HG03571 (cell line): ENCODE data around the gene PDXDC1.
A peak's percentile ranks its signal among the peaks of the same experiment; 100 is the strongest.
"Not testable (repeated sequence)": the region's sequence is repeated elsewhere in the genome, so short reads cannot be mapped to it uniquely, and the experiment has no call there.

Experiments
- ATAC-seq: cut with Tn5 transposase; IDR thresholded peaks from one replicate; pipeline ENCODE4 v1.9.1; 2021; ENCODE audit not compliant: unreplicated experiment

Gene PDXDC1

DNA sequence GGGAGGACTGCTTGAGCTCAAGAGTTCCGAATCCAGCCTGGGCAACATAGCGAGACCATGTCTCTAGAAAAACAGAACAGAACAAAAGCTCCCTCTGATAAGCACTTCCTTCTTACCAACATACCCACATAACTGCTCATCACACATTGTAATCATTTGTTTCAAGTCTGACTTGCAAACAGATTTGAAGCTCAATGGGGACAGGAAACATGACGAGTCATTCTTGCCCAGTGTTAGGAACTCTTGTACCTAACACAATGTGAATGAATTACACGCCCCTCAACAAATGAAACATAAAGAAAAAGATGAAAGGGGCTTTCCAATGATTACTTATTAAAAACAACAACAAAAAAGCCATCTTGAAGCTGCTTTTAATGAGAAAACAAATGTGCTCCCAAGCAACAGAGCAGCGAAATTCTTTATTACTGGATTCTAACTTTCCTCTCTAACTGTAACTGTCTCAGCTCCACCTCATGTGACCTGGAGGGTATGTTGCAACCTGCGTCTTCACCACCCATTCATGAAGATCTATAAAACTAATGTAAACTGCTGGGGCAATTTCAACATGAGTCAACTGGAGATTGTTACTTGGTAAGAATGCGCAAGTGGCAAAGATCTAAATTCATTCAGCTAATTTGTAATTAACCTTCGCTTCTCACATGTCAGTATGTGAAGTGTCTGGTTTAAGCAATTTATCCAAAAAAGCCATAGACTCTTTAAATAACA, 87.4 kb downstream of the PDXDC1 start:
- ATAC-seq, result not testable (repeated sequence)

- not testable (repeated sequence) for ATAC-seq
Measured at GRCh38 chr16:15065961-15066360, 91.1 kb downstream of the PDXDC1 start.

DNA sequence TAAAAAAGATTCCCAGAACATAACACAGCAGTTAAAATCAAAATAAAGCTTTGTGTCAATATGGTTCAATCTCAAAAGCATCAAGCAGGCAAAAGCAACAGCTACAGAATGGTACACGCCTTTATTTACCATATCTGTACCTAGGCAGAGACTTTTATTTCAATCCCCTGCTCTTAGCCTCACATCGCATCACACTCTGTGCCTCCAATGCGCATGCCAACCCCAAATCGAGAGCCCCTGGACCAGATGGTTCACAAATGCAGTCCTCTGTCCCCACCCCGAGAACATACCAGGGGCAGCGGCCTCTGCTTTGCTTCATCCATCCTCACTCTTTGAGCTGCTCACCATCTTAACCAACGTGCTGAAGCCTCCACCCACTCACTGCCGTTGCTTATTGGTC, 91.9 kb downstream of the PDXDC1 start:
- not testable (repeated sequence) for ATAC-seq

DNA sequence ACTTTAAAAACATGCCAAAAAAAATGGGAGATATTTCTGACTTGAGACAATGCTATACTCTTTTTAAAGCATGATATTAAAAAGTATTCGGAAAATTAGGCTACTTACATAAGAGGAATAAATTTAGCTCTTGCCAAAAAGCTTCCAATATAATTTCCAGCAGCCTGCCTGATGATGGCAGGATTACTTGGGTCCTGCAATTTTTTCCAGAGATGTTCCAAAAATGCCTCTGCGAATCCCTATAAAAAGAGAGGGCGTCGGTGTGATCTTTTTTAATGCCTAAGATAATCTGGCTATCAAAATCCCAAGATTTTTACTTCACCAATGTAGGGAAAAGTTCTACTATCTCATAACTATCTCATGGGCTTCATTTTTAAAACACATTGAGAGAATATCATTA, 96.2 kb downstream of the PDXDC1 start:
- ATAC-seq, result not testable (repeated sequence)

GRCh38 chr16:15071916-15072769, 97.3 kb downstream of the PDXDC1 start:
- not testable (repeated sequence) for ATAC-seq

DNA sequence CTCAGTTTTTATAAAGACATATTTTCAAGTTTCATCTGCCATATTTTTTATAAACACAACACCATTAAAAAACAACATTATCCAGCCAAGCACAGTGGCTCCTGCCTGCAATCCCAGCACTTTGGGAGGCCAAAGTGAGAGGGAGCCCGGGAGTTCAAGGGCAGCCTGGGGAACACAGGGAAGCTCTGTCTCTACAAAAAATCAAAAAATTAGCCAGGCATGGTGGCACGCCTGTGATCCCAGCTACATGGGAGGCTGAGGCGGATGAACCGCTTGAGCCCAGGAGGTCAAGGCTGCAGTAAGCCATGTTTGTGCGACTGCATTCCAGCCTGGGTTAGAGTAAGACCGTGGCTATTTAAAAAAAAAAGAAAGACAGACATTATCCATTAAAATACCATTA, 98.3 kb downstream of the PDXDC1 start:
- ATAC-seq, result no peak

- ATAC-seq, result not testable (repeated sequence)
Measured at GRCh38 chr16:15076161-15076560, 101.3 kb downstream of the PDXDC1 start.

DNA sequence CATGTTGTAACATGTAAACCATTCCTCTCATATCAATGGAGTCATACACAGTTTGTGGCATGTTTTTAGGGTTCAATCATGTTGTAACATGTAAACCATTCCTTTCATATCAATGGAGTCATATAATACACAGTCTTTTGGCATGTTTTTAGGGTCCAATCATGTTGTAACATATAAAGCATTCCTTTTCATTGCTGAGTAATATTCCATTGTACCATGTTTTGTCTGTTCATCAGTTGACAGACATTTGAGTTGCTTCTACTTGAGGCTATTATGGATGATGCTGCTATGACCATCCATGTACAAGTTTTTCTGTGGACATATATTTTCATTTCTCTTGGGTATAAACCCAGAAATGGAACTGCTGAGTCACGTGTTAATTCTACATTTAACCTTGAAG, 106.1 kb downstream of the PDXDC1 start:
- not testable (repeated sequence) for ATAC-seq

DNA sequence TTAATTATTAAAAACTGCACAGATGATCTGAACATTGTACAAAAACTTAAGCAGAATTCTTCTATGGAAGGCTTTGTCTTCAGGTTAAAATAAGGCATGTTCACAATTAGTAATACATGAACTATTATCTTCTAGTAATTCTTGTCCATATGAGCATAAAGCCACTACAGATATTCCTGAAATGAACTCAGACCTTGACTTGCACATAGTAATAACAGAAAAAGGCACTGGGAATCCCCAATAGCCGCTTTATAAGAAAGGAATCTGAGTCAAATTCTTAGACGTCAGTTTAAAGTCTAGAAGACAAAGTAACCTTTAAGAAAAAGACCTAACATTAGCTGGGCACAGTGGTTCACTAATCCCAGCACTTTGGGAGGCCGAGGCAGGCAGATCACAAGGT, 108.0 kb downstream of the PDXDC1 start:
- ATAC-seq, result not testable (repeated sequence)

DNA sequence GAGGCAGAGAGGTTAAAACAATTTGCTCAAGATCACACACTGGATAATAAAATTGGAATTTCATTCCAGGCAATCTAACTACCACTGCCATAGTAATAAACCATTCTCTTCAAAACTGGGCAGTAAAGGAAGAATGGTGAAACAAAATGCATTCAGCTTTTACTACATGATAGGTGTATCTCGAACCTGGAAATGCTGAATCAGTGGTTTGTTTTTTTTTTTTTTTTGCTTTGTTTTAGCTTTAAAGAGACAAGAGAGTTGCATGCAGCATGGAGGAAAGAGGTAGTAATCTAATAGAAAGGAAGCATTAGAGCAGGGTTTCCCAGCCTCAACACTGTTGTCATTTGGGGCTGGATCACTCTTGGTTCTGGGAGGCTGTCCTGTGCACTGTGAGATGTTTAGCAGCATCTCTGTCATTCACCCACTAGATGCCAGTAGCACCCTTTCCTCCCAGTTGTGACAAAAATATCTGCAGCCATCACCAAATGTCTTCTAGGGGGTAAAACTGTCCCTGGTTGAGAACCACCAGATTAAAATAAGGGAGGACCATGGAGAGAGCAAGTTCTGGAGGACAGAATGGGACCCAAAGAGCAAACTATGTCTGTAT, 115.9 kb downstream of the PDXDC1 start:
- ATAC-seq, result not testable (repeated sequence)

DNA sequence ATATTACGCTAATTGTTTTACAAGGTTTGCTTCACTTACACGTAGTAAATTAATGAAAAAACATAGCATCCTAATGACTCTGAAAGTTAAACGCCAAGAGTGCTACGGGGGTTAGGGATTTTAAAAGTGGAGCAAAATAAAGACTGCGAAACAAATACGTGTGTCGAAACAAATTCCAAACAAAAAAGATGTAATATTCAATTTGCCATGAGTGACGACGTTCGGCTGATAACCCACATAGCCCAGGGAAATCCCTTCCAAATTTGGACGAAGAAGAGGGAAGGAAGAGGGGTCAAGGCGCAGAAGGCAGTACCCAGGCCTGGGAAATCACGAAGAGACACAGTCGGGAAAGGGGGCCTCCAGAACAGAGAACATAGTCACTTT, 118.7 kb downstream of the PDXDC1 start:
- ATAC-seq, result not testable (repeated sequence)

GRCh38 chr16:15093955-15094827, 119.4 kb downstream of the PDXDC1 start, which contains the start of gene RRN3:
RRN3 (minus strand) TSS chr16:15094272; CDS start chr16:15094233, 39 bp downstream.
- peak; percentile 98 for ATAC-seq

DNA sequence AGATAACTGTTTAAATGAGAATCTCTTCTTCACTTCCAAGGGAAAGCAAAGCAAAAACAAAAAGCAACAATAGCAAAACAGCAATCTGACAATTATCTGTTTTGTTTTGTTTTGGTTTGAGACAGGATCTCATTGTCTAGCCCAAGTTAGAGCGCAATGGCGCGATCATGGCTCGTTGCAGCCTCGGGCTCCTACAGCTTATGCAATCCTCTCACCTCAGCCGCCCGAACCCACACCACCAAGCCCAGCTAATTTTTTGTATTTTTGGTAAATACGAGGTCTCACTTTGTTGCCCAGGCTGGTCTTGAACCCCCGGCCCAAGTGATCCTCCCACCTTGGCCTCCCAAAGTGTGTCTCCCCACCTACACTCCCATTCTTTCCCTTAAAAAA, 121.8 kb downstream of the PDXDC1 start:
- ATAC-seq, result not testable (repeated sequence)

GRCh38 chr16:15099366-15099909, 124.6 kb downstream of the PDXDC1 start:
- ATAC-seq, result not testable (repeated sequence)

- not testable (repeated sequence) for ATAC-seq
Measured at GRCh38 chr16:15100372-15100987, 125.7 kb downstream of the PDXDC1 start.

GRCh38 chr16:15127641-15128425, 153.0 kb downstream of the PDXDC1 start:
- ATAC-seq, result not testable (repeated sequence)

- ATAC-seq, result not testable (repeated sequence)
Measured at GRCh38 chr16:15130256-15130932, 155.6 kb downstream of the PDXDC1 start.

DNA sequence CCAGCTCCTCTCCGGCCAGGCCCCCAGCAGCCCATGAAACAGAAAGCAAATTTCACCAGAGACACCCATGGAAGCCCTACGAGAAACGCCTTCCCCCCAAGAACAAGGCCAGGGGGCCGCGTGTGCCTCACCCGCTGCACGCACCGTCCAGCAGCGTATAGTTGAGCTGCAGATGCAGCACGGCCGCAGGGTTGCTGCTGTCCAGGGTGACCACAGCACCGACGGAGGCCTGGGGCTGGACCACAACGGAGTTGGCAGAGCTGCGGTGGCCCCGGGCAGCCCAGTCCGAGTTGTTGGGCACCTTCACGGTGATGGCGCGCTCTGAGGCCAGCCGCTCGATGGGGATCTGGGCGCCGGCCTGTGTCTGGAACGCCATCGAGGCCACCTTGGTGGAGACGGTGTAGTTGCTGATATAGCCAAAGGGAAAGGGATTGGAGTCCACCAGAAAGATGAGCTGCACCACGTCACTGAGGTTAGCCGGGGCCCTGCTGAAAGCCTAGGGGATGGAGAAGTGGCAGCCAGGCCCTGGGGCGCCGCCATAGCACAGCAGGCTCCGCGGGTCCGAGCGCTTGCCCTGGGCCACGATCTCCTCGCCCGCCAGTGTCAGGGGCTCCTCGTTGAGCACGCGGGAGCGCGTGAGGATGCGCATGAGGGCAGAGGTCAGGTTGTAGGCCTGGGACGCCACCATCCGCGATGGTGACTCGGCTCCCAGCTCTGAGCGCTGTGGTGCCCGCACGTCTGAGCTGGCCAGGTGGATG, 156.3 kb downstream of the PDXDC1 start:
- not testable (repeated sequence) for ATAC-seq
